Fibroblast of the aortic adventitia (primary cell): ENCODE data around the gene CFAP65. TPM values are rescaled to one million over a fixed set of nuclear protein-coding genes. Genes with fewer than 3 reads are reported as not detected.

Source experiments
- DNase-seq: peaks from one replicate; pipeline ENCODE4 v3.0.0-alpha.2; 2010; ENCODE audit warnings: low read depth
- H3K4me3 ChIP-seq: 2 replicates; pipeline ENCODE4 v1.5.1; 2011; ENCODE audit warnings: low read depth, mild to moderate bottlenecking, control low read depth, low read length, moderate library complexity
- CTCF ChIP-seq: IDR thresholded peaks from 2 replicates; pipeline ENCODE4 v1.5.1; 2011; ENCODE audit warnings: mild to moderate bottlenecking, low read length, control low read depth, inconsistent platforms; ENCODE audit not compliant: insufficient read depth
- total RNA-seq: library from RNA; depleted of rRNA; stranded (reverse); fragments of >200 nt; gene quantifications from 2 replicates; pipeline ENCODE4 v1.2.3, GENCODE V29; 2012; ENCODE audit warnings: low replicate concordance

Gene CFAP65
- total RNA-seq, 1 donor, result not detected

GRCh38 chr2:219042157-219042556, 841 bp upstream of the CFAP65 start:
- no peak for DNase-seq
- no peak overlapping the region for H3K4me3 ChIP-seq
- no peak for TF ChIP-seq CTCF

- TF ChIP-seq CTCF, result no peak
- DNase-seq, result no peak
- H3K4me3 ChIP-seq, result no peak overlapping the region
These were observed 2.7 kb downstream of the CFAP65 start for GRCh38 chr2:219038600-219038999.

GRCh38 chr2:219037783-219038499, 3.4 kb downstream of the CFAP65 start:
- no peak overlapping the region for H3K4me3 ChIP-seq
- no peak for TF ChIP-seq CTCF

GRCh38 chr2:219035942-219036341, 5.4 kb downstream of the CFAP65 start:
- no peak for TF ChIP-seq CTCF
- no peak for DNase-seq
- H3K4me3 ChIP-seq, result no peak overlapping the region

More at GRCh38 chr2:219037783-219038499, 3.4 kb downstream of the CFAP65 start:
- no peak for DNase-seq

GRCh38 chr2:219034823-219035222, 6.5 kb downstream of the CFAP65 start:
- no peak for TF ChIP-seq CTCF
- H3K4me3 ChIP-seq, result no peak overlapping the region
- no peak for DNase-seq

- no peak for TF ChIP-seq CTCF
- DNase-seq, result no peak
These were observed 9.1 kb downstream of the CFAP65 start for GRCh38 chr2:219032051-219032745.

More at GRCh38 chr2:219032051-219032745, 9.1 kb downstream of the CFAP65 start:
- no peak overlapping the region for H3K4me3 ChIP-seq
